ENCODE measurements around the gene STAT5B. TPM values are rescaled to one million over a fixed set of nuclear protein-coding genes. Genes with fewer than 3 reads are reported as not detected.
"Not testable (repeated sequence)": the region's sequence is repeated elsewhere in the genome, so short reads cannot be mapped to it uniquely, and the experiment has no call there.

STAT5B gene
- polyA plus RNA-seq, 3 donors: 17.4 to 60.8 (median 47.1) TPM

DNA sequence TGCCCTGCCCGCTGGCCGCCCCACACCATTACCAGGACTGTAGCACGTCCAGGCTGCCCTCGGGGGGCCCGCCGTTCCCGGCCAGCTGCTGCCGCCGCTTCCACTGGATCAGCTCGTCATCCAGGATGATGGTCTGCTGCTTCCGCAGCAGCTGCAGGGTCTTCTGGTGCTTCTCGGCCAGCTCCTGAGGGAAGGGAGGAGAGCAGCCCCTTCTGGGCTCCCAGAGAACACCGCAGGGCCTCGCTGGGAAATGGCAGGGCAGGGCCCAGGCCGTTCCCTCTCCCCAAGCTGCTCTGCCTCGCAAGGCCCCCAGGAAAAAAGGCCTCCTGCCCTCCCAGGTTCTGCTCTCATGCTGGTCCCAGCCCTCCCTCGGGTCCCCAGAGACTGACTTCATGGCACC lies 56.9 kb downstream of the STAT5B start:
- not testable (repeated sequence) for H3K27ac ChIP-seq (ENCODE audit: low read depth, low read length)
- 93% methylated on average over 3 of the region's 17 CpGs; no CpG with 5 or more reads in 2 of the 3 donors for WGBS, 3 donors

DNA sequence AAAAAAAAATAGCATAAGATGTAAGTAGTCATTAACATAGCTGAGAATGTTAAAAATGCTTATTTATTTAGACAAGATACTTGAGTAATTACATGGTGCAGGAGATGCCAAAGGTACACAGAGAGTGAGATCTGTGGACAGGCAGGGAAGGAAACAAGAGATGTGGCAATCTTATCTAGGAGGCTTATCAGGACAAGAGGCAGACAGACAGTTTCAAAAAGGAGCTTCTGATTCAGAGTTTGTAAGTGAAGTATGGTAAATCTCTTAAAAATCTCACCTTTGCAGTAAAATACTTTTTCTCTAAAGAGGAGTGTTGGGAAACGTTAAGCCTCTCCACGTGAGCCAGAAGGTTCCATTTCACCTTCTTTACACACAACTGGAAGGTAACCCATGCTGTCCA lies 62.0 kb downstream of the STAT5B start:
- 62 to 90% (median 68%) methylated on average over 2 of the region's 2 CpGs for WGBS, 3 donors

DNA sequence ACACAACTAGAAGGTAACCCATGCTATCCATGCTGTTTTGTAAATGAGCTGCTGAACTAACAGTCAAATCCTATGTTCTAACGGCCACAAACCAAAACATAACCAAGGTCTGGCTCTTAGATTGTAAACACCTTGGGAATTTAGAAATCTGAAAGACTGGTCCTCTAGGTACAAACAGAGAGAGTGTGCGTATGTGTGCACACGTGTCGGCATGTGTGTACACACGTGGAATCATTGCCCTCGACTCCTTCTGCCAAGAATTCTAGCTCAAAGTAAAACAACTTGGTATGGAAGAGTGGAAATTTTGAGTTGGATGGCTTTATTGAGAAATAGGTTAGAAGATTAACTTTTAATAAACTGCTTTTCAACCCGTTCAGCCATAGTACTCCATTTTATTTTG lies 63.8 kb downstream of the STAT5B start:
- no peak overlapping the region for H3K27ac ChIP-seq (ENCODE audit: low read depth, low read length)
- 41 to 85% (median 74%) methylated on average over 7 of the region's 7 CpGs for WGBS, 3 donors

More for the DNA sequence above, 62.0 kb downstream of the STAT5B start:
- no peak overlapping the region for H3K27ac ChIP-seq (ENCODE audit: low read depth, low read length)

DNA sequence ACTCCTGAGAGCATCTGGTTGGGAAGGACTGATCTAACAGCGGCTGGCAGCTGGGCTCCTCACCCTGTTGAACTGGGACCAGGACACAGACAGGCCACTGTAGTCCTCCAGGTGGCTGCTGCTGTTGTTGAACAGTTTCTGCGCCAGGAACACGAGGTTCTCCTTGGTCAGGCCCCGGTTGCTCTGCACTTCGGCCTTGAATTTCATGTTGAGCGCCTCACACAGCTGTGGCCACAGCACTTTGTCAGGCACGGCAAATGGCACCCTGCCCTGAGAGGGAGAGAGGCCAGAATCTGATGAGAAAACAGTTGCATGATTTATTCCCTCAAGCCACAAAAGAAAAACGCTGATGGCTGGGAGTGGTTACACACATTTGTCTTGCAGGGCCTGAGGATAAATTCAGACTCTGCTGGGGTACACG lies 64.3 kb downstream of the STAT5B start:
- 27 to 65% (median 65%) methylated on average over 6 to 9 of the region's 9 CpGs for WGBS, 3 donors
- not testable (repeated sequence) for H3K27ac ChIP-seq (ENCODE audit: low read depth, low read length)

GRCh38 chr17:42210046-42210445 lies 66.1 kb downstream of the STAT5B start:
- 80 to 94% (median 84%) methylated on average over 6 of the region's 6 CpGs for WGBS, 3 donors
- no peak overlapping the region for H3K27ac ChIP-seq (ENCODE audit: low read depth, low read length)

GRCh38 chr17:42206153-42206612 lies 70.0 kb downstream of the STAT5B start:
- WGBS, 3 donors: 71 to 92% (median 71%) methylated on average over 8 of the region's 8 CpGs

DNA sequence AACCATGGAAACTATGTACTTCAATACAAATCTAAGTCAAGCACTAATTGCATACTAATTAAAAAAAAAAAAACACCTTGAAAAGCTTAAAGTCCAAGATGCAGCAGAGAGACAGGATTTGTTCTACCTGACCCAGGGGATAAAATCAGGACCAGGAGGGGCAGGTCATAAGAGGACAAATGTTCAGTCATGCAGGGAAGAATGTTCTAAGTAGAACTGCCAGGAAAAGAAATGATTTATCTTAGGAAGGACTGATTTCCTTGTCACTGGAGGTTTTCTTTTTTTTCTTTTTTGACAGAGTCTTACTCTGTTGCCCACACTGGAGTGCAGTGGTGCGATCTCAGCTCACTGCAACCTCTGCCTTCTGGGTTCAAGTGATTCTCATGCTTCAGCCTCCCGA lies 72.8 kb downstream of the STAT5B start:
- H3K27ac ChIP-seq (ENCODE audit: low read depth, low read length): no peak overlapping the region
- 97 to 100% (median 98%) methylated on average over 2 of the region's 2 CpGs for WGBS, 3 donors

More at GRCh38 chr17:42206153-42206612, 70.0 kb downstream of the STAT5B start:
- H3K27ac ChIP-seq (ENCODE audit: low read depth, low read length): not testable (repeated sequence)

DNA sequence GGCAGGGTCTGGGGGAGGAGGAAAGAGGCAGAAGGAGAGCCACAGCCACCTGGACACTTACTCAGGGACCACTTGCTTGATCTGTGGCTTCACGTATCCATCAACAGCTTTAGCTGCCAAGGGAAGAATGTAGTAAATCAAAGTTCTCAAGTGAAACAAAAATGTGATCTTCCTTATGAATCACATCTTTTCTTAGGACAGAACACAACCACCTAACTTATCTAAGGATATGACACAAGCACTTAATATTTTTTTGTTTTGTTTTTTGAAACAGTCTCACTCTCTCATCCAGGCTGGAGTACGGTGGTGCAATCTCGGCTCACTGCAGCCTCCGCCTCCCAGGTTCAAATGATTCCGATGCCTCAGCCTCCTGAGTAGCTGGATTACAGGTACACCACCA lies 73.5 kb downstream of the STAT5B start:
- 95 to 98% (median 97%) methylated on average over 5 of the region's 5 CpGs for WGBS, 3 donors
- H3K27ac ChIP-seq (ENCODE audit: low read depth, low read length): no peak overlapping the region

GRCh38 chr17:42202159-42202558 lies 74.0 kb downstream of the STAT5B start:
- H3K27ac ChIP-seq (ENCODE audit: low read depth, low read length): no peak overlapping the region
- 94 to 98% (median 97%) methylated on average over 6 of the region's 6 CpGs for WGBS, 3 donors

GRCh38 chr17:42201458-42201772 lies 74.8 kb downstream of the STAT5B start:
- 81 to 90% (median 87%) methylated on average over 10 of the region's 10 CpGs for WGBS, 3 donors
- no peak overlapping the region for H3K27ac ChIP-seq (ENCODE audit: low read depth, low read length)

DNA sequence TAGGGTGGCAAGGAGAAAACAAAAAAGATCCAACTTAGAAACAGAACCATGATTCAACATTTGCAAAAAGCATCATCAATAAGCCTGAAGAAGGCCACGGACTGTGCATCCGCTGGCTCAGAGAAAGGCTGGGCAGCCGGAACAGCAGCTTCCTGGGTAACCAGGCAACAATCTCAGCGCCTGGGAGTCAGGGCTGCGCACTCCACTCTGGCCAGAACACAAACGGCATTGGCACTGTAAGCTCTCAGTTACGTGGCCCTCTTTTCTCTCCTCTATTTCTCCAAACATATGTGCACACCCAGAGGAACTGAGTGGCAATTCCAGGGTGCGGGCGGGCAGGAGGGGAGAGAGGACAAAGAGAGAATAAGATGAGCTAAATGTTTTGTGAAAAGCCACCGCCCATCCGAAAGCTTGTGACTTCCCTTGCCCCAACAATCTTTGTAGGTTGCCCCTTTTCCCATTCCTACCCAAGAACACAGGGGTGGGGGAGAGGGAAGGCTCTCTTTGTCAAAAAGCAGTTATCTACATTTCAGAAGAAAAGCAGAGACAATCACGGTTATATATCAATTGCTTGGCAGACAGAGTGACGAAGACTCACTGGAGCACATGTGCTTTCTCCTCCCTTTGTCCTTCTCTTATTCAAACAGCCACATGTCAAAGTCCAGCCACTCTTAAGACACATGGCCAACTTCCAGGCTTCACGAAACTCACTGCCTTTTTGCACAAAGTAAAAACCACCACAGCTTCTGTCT lies 75.3 kb downstream of the STAT5B start:
- no peak overlapping the region for H3K27ac ChIP-seq (ENCODE audit: low read depth, low read length)
- WGBS, 3 donors: 31 to 73% (median 65%) methylated on average over 14 of the region's 14 CpGs

- H3K27ac ChIP-seq (ENCODE audit: low read depth, low read length): no peak overlapping the region
- WGBS, 3 donors: 74 to 88% (median 78%) methylated on average over 12 of the region's 12 CpGs
Observed at GRCh38 chr17:42199416-42200011, 76.7 kb downstream of the STAT5B start.

DNA sequence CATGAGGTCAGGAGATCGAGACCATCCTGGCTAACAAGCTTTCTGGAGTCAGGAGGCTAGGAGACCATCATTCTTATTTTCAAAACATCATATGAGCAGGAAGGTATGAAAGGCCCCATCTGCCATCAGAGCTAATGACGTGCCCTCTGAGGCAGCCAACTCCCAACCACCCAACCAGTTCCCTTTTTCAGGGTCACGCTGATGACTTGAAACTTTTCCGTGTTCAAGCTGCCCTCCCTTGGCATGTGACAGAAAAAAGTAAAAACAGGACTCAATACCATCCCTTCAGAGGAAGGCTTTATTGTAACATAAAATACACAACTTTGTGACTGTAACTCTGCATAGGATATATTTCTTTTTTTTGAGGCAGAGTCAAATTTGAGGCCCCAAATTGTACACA lies 77.3 kb downstream of the STAT5B start:
- H3K27ac ChIP-seq (ENCODE audit: low read depth, low read length): no peak overlapping the region
- WGBS, 3 donors: 47 to 72% (median 56%) methylated on average over 4 of the region's 4 CpGs

DNA sequence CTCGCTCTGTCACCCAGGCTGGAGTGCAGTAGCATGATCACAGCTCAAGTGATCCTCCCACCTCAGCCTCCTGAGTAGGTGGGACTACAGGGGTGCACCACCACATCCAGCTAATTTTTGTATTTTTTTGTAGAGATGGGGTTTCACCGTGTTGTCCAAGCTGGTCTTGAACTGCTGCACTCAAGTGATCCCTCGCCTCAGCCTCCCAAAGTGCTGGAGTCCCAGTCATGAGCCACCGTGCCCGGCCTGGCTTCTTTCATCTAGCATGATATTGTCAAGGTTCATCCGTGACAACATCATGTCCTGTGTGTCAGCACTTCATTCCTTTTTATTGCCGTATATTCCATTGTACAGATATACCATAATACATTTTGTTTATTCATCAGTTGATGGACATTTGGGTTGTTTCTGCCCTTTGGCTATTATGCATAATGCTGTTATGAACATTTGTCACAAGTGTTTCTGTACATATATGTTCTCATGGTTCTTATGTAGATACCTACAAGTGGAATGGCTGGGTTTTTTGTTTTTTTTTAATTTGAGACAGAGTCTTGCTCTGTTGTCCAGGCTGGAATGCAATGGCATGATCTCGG lies 78.5 kb downstream of the STAT5B start:
- no peak overlapping the region for H3K27ac ChIP-seq (ENCODE audit: low read depth, low read length)
- 93 to 95% (median 94%) methylated on average over 8 of the region's 8 CpGs for WGBS, 3 donors

GRCh38 chr17:42193969-42194899 lies 82.0 kb downstream of the STAT5B start, which contains the start of gene GHDC:
Gene GHDC (minus strand): TSS chr17:42194494. CDS start chr17:42193581, 913 bp downstream.
- no peak within 1 kb of the TSS for H3K27ac ChIP-seq (ENCODE audit: low read depth, low read length)
- 18 to 23% (median 20%) methylated on average over 24 of the region's 24 CpGs for WGBS, 3 donors

- H3K27ac ChIP-seq (ENCODE audit: low read depth, low read length): no peak overlapping the region
- 68 to 76% (median 72%) methylated on average over 12 of the region's 12 CpGs for WGBS, 3 donors
Observed at GRCh38 chr17:42193216-42193968, 82.8 kb downstream of the STAT5B start.

DNA sequence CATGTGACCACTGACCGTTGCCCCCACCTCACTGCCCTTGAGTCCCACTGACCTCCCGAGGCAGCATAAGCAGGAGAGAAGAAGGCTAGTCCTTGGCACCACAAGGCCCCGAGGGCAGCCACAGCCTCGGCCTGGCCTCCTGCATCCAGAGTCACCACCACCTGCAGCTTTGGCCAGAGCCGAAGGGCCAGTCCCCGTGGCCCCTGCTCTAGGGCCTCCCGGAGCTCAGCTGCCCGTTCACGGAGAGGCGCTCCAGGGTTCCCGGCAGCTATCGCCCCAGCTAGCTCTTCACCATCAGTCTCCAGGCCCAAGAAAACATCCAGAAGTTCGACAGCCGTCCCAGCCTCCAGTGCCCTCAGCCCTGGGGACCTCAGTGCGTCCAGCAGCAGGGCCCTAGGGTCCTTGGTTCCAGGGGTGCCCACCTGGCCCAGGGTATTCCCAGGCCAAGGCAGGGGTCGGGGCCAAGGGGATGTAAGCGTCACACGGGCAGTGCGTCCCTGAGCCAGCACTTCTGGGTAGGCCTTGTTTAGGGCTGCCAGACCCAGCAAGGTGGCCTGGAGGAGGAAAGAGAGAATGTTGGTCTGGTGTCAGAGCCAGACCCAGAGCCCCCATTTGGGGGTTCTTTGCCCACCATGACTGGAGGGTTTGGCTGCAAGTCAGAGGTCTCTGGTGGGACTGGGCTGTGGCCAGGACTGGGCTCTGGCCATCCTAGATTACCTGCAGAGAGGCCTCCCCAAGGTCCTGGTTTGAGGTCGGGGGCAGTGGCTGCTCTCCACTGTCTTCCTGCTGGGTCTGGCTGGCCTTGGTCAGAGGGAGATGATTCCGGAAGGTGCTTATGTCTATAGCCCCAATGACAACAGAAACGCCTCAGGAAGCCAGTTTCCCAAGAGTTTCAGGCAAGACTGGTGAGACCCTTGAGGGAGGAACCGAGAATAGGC lies 83.7 kb downstream of the STAT5B start:
- WGBS, 3 donors: 87 to 92% (median 89%) methylated on average over 23 of the region's 23 CpGs
- no peak overlapping the region for H3K27ac ChIP-seq (ENCODE audit: low read depth, low read length)
